ENCODE data around the gene BFAR. TPM values are rescaled to one million over a fixed set of nuclear protein-coding genes. Genes with fewer than 3 reads are reported as not detected.

Gene BFAR
- total and polyA plus RNA-seq, 2 of the 8 experiments (the other 6 are each of a cell fraction or from before 2014, with no cell fraction given), result 56.9 to 78.2 TPM

DNA sequence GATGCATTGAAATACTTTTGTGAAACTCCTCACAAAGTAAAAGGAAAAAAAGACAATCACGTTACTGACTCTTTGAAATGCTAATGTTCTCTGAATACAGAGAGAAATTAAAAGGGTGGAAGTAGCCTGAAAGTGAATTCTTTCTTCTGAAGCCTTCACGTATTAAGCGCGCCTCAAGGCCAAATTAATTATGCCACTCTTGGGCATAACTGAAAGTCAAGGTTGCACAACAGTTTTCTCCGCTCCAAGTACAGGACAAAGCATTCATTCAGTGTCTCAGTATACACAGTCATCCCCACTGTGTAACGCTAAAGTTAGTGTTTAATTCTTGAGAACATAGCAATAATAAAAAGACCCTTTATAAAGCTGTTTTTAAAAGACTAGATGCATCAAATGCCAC is 24.1 kb upstream of the BFAR start:
- Histone ChIP-seq H2BK12ac (ENCODE audit: low read depth, low read length) (no peak overlapping the region), H3K4me2 (ENCODE audit: insufficient read depth in 1 of 2, low read depth in 2 of 2, low read length in 2 of 2) (no peak overlapping the region), H2BK120ac (replicated peaks; ENCODE audit: low read depth, low read length) (no peak overlapping the region), H2BK5ac (ENCODE audit: low read depth, low read length) (no peak overlapping the region), H3K56ac (replicated peaks; ENCODE audit: insufficient read length, low read depth, low read length) (no peak overlapping the region), H3K4me1 (replicated peaks in 1 of 4; ENCODE audit: control insufficient read depth in 3 of 4, insufficient read depth in 4 of 4, low read length in 3 of 4) (peaks cover 0 to 3% (median 0%) of the 10 kb centered on the region in 4 experiments; a peak in 1 of 7 replicates), H2AK5ac (ENCODE audit: low read depth, low read length) (no peak overlapping the region), H3K23me2 (ENCODE audit: low read depth, low read length) (no peaks in the 10 kb centered on the region), H3K4ac (replicated peaks; ENCODE audit: insufficient read length, low read depth, low read length) (no peak overlapping the region), H3K18ac (ENCODE audit: extremely low read depth, low read length) (no peak overlapping the region), H2BK15ac (ENCODE audit: low read length) (no peak overlapping the region), H3K9me3 (ENCODE audit: insufficient read depth in 2 of 2, low read depth in 1 of 2, low read length in 1 of 2) (no peaks in the 10 kb centered on the region), H4K91ac (replicated peaks; ENCODE audit: insufficient read length, low read length) (no peak overlapping the region), H3K4me3 (ENCODE audit: extremely low read depth in 1 of 4, insufficient read depth in 2 of 4, low read depth in 3 of 4, low read length in 4 of 4) (no peak overlapping the region), H3K9ac (replicated peaks in 1 of 4; ENCODE audit: extremely low read depth in 1 of 4, low read depth in 3 of 4, low read length in 3 of 4) (no peak overlapping the region), H4K5ac (ENCODE audit: insufficient read length, low read depth, low read length) (no peak overlapping the region), H3K79me2 (ENCODE audit: control insufficient read depth in 1 of 2, insufficient read depth in 2 of 2, low read length in 2 of 2) (no peaks in the 10 kb centered on the region), H2BK20ac (ENCODE audit: low read length) (no peak overlapping the region), H2AFZ (ENCODE audit: low read length) (no peak overlapping the region), H3K36me3 (ENCODE audit: control insufficient read depth in 2 of 4, insufficient read depth in 4 of 4, low read length in 3 of 4) (peaks cover 11 to 78% (median 46%) of the 10 kb centered on the region in 4 experiments), H4K20me1 (replicated peaks in 1 of 2; ENCODE audit: control insufficient read depth in 1 of 2, insufficient read depth in 2 of 2, low read length in 2 of 2) (no peaks in the 10 kb centered on the region), H3K14ac (ENCODE audit: insufficient read length) (no peak overlapping the region), H3K27me3 (replicated peaks in 1 of 4; ENCODE audit: control insufficient read depth in 3 of 4, extremely low read depth in 1 of 4, insufficient read depth in 3 of 4, low read length in 3 of 4) (no peaks in the 10 kb centered on the region), H3K27ac (ENCODE audit: low read depth, low read length) (no peak overlapping the region), H4K8ac (ENCODE audit: extremely low read depth, insufficient read depth, low read length) (no peak overlapping the region), H3K79me1 (ENCODE audit: low read depth, low read length) (no peaks in the 10 kb centered on the region), H3K23ac (ENCODE audit: insufficient read length) (no peak overlapping the region)
- no peak for FAIRE-seq
- POLR2A ChIA-PET (ENCODE audit: partially characterized antibody), result interaction anchor here (0.9 to 2.2 kb wide), 3 partner anchors 8 to 10 kb away, joined by 3 to 5 read pairs (median 3); no protein-coding TSS in a partner anchor
- no peak for DNase-seq (ENCODE audit: low read depth in 1 of 2, low spot score in 2 of 2)
- 88% methylated on average over 6 of the region's 6 CpGs; no CpG with 5 or more reads in 1 of the 2 experiments for WGBS, 2 experiments (ENCODE audit: extremely low coverage in 1 of 2, insufficient coverage in 1 of 2, insufficient read length in 1 of 2, insufficient replicate concordance in 2 of 2, low coverage in 1 of 2, low lambda C conversion rate in 2 of 2, missing lambda C conversion rate in 1 of 2)
- CTCF ChIA-PET (ENCODE audit: partially characterized antibody), result no interaction called here
- TF ChIP-seq TCF12 (IDR thresholded peaks at IDR 0.05; ENCODE audit: low read depth, low read length), result no peak
- TF ChIP-seq GABPA (IDR thresholded peaks at IDR 0.05; ENCODE audit: borderline replicate concordance, insufficient read depth, low read length), result no peak
- no peak for TF ChIP-seq TAF7 (optimal IDR thresholded peaks at IDR 0.05; ENCODE audit: borderline replicate concordance, low read depth, low read length)
- TF ChIP-seq TBP (IDR thresholded peaks at IDR 0.05; ENCODE audit: low read depth, low read length), result no peak
- TF ChIP-seq FOSL1 (IDR thresholded peaks at IDR 0.05; ENCODE audit: insufficient read depth, low read depth, low read length), result no peak
- TF ChIP-seq, protein P1, sequence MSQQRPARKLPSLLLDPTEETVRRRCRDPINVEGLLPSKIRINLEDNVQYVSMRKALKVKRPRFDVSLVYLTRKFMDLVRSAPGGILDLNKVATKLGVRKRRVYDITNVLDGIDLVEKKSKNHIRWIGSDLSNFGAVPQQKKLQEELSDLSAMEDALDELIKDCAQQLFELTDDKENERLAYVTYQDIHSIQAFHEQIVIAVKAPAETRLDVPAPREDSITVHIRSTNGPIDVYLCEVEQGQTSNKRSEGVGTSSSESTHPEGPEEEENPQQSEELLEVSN (IDR thresholded peaks at IDR 0.05), result no peak
- TF ChIP-seq BACH1 (IDR thresholded peaks at IDR 0.05; ENCODE audit: low read length), result no peak
- TF ChIP-seq SUZ12 (IDR thresholded peaks at IDR 0.05; ENCODE audit: low read length), result no peak
- no peak for TF ChIP-seq KDM4A (IDR thresholded peaks at IDR 0.05; ENCODE audit: low read depth, low read length, severe bottlenecking)
- TF ChIP-seq RNF2 (IDR thresholded peaks at IDR 0.05; ENCODE audit: borderline replicate concordance, low read depth, low read length, missing control alignments, poor library complexity, severe bottlenecking), result no peak
- no peak for TF ChIP-seq TEAD4 (IDR thresholded peaks at IDR 0.05; ENCODE audit: low read depth, low read length)
- TF ChIP-seq EZH2 (IDR thresholded peaks at IDR 0.05; ENCODE audit: low read depth, low read length, severe bottlenecking), result no peak
- TF ChIP-seq, protein P2, sequence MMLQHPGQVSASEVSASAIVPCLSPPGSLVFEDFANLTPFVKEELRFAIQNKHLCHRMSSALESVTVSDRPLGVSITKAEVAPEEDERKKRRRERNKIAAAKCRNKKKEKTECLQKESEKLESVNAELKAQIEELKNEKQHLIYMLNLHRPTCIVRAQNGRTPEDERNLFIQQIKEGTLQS (IDR thresholded peaks at IDR 0.05; ENCODE audit: insufficient read depth, low read depth, low read length), result no peak
